HEK293 (cell line): ENCODE results near the gene RIPOR1.

Experiments
- CTCF ChIA-PET: fragments of 350-600 bp; formaldehyde crosslinking; extraction: SDS; loops from one replicate; lab custom pipeline; 2021; ENCODE audit warnings: antibody characterized with exemption; lab: Yijun Ruan, JAX
- POLR2A ChIA-PET: fragments of 300-600 bp; formaldehyde crosslinking; extraction: SDS; loops from one replicate; lab custom pipeline; 2020; ENCODE audit warnings: antibody characterized with exemption, inconsistent platforms; lab: Yijun Ruan, JAX
- H3K27ac ChIP-seq: fragments of 200-500 bp; sonication (Bioruptor generic); 2 replicates; pipeline ENCODE4 v1.5.1; 2014; ENCODE audit warnings: low read depth, low read length, control low read depth, inconsistent platforms; ENCODE audit errors: extremely low read depth
- H3K36me3 ChIP-seq, 2 experiments: fragments of 200-500 bp in 1 of 2; sonication (Bioruptor generic) in 1 of 2; 1 replicate in 1 of 2; 2 replicates in 1 of 2; pipeline ENCODE4 v1.5.1; 2014 to 2017; ENCODE audit warnings: inconsistent platforms in 2 of 2, low read length in 2 of 2; ENCODE audit not compliant: control insufficient read depth in 2 of 2, insufficient read depth in 1 of 2
- H3K4me1 ChIP-seq: fragments of 200-500 bp; sonication (Bioruptor generic); 2 replicates; pipeline ENCODE4 v1.5.1; 2014; ENCODE audit warnings: mild to moderate bottlenecking, low read length, inconsistent platforms; ENCODE audit not compliant: control insufficient read depth, insufficient read depth
- H3K4me3 ChIP-seq: 2 replicates; pipeline ENCODE4 v1.5.1; 2011; ENCODE audit warnings: low read depth, mild to moderate bottlenecking, control low read depth, low read length, moderate library complexity
- H3K9me3 ChIP-seq: fragments of 200-500 bp; sonication (Bioruptor generic); 2 replicates; pipeline ENCODE4 v1.5.1; 2014; ENCODE audit warnings: low read depth, low read length, inconsistent platforms; ENCODE audit not compliant: control insufficient read depth, insufficient read depth
- ATF2 ChIP-seq: fragments of 450-650 bp; formaldehyde crosslinking; IDR thresholded peaks from 2 replicates; pipeline ENCODE4 v1.5.1; 2016; ENCODE audit warnings: missing biosample characterization, missing genetic modification characterization, low read depth
- SP3 ChIP-seq: fragments of 450-650 bp; formaldehyde crosslinking; IDR thresholded peaks from 2 replicates; pipeline ENCODE4 v1.5.1; 2016; ENCODE audit warnings: missing biosample characterization, missing genetic modification characterization
- ZFHX2 ChIP-seq: fragments of 450-650 bp; formaldehyde crosslinking; conservative IDR thresholded peaks from 2 replicates; pipeline ENCODE4 v1.5.1; 2016; ENCODE audit warnings: missing biosample characterization, missing genetic modification characterization
- ZNF223 ChIP-seq: fragments of 450-650 bp; formaldehyde crosslinking; IDR thresholded peaks from 2 replicates; pipeline ENCODE4 v1.5.1; 2016; ENCODE audit warnings: missing biosample characterization, missing genetic modification characterization
- ZNF274 ChIP-seq, 2 experiments: fragments of 200-500 bp in 1 of 2; fragments of 450-650 bp in 1 of 2; sonication (Bioruptor generic) in 1 of 2; formaldehyde crosslinking in 1 of 2; IDR thresholded peaks; 2 replicates each; pipeline versions ENCODE4 v1.5.1 to v1.6.1; 2014 to 2016; ENCODE audit warnings: borderline replicate concordance in 1 of 2, inconsistent platforms in 1 of 2, low read length in 1 of 2, missing biosample characterization in 1 of 2, missing genetic modification characterization in 1 of 2
- ZNF280C ChIP-seq: fragments of 450-650 bp; formaldehyde crosslinking; IDR thresholded peaks from 2 replicates; pipeline ENCODE4 v1.5.1; 2016; ENCODE audit warnings: missing biosample characterization, missing genetic modification characterization
- ZNF335 ChIP-seq: fragments of 450-650 bp; formaldehyde crosslinking; conservative IDR thresholded peaks from 2 replicates; pipeline ENCODE4 v1.5.1; 2016; ENCODE audit warnings: missing biosample characterization, missing genetic modification characterization
- ZNF423 ChIP-seq: fragments of 450-650 bp; formaldehyde crosslinking; IDR thresholded peaks from 2 replicates; pipeline ENCODE4 v1.5.1; 2016; ENCODE audit warnings: missing biosample characterization, missing genetic modification characterization
- ZNF449 ChIP-seq: fragments of 450-650 bp; formaldehyde crosslinking; IDR thresholded peaks from 2 replicates; pipeline ENCODE4 v1.5.1; 2017; ENCODE audit warnings: missing biosample characterization, mild to moderate bottlenecking, missing genetic modification characterization, moderate library complexity
- ZNF501 ChIP-seq: fragments of 450-650 bp; formaldehyde crosslinking; IDR thresholded peaks from 2 replicates; pipeline ENCODE4 v1.5.1; 2016; ENCODE audit warnings: missing biosample characterization, missing genetic modification characterization
- ZNF560 ChIP-seq: fragments of 450-650 bp; formaldehyde crosslinking; IDR thresholded peaks from 2 replicates; pipeline ENCODE4 v1.5.1; 2017; ENCODE audit warnings: missing biosample characterization, missing genetic modification characterization, borderline replicate concordance
- ZNF624 ChIP-seq: fragments of 450-650 bp; formaldehyde crosslinking; IDR thresholded peaks from 2 replicates; pipeline ENCODE4 v1.5.1; 2017; ENCODE audit warnings: missing biosample characterization, missing genetic modification characterization
- ZNF677 ChIP-seq: fragments of 450-650 bp; IDR thresholded peaks from 2 replicates; pipeline ENCODE4 v1.5.0; 2018; ENCODE audit warnings: missing biosample characterization, mild to moderate bottlenecking, missing genetic modification characterization, moderate library complexity
- ZNF830 ChIP-seq: fragments of 450-650 bp; IDR thresholded peaks from 2 replicates; pipeline ENCODE4 v1.5.0; 2018; ENCODE audit warnings: missing biosample characterization, missing genetic modification characterization, low read depth, mild to moderate bottlenecking, moderate library complexity
- TF ChIP-seq, protein P1 (sequence below): fragments of 450-650 bp; formaldehyde crosslinking; IDR thresholded peaks from 2 replicates; pipeline ENCODE4 v1.5.1; 2016; ENCODE audit warnings: missing biosample characterization, missing genetic modification characterization
- TF ChIP-seq, protein P2 (sequence below): fragments of 450-650 bp; IDR thresholded peaks from 2 replicates; pipeline ENCODE4 v1.5.1; 2018; ENCODE audit warnings: missing biosample characterization, missing genetic modification characterization
- TF ChIP-seq, protein P3 (sequence below): fragments of 450-650 bp; formaldehyde crosslinking; optimal IDR thresholded peaks from 2 replicates; pipeline ENCODE3; 2016; ENCODE audit warnings: missing biosample characterization, mild to moderate bottlenecking, missing genetic modification characterization

RIPOR1 gene

GRCh38 chr16:67506468-67506867 is 22.2 kb upstream of the RIPOR1 start:
- Histone ChIP-seq H3K4me3 (no peak overlapping the region), H3K4me1 (no peaks in the 10 kb centered on the region), H3K9me3 (no peaks in the 10 kb centered on the region), H3K27ac (no peak overlapping the region), H3K36me3 (no peaks in the 10 kb centered on the region)
- CTCF ChIA-PET: interaction anchor here (1.6 kb wide), 1 partner anchor 15 kb away, joined by 7 read pairs; no protein-coding TSS in a partner anchor
- POLR2A ChIA-PET: interaction anchor here (0.6 kb wide), 1 partner anchor 19 kb away, joined by 4 read pairs; no protein-coding TSS in a partner anchor
- TF ChIP-seq ZNF560 (tag by site-specific recombination) (no peak), ZNF830 (tag by site-specific recombination) (no peak), ZNF677 (tag by site-specific recombination) (no peak), SP3 (tag by site-specific recombination) (no peak), ZNF624 (tag by site-specific recombination) (no peak), ZNF223 (tag by site-specific recombination) (no peak), ZNF274 (IDR thresholded peaks at IDR 0.05; ENCODE audit: low read length) (no peak), ZNF274 (tag by site-specific recombination; IDR thresholded peaks at IDR 0.05; ENCODE audit: borderline replicate concordance) (no peak), ZNF501 (no peak), ZNF335 (tag by site-specific recombination) (no peak), ZNF423 (no peak), ZFHX2 (tag by site-specific recombination) (no peak), ATF2 (no peak), ZNF280C (tag by site-specific recombination) (no peak), ZNF449 (tag by site-specific recombination) (no peak)
- TF ChIP-seq, protein P1, sequence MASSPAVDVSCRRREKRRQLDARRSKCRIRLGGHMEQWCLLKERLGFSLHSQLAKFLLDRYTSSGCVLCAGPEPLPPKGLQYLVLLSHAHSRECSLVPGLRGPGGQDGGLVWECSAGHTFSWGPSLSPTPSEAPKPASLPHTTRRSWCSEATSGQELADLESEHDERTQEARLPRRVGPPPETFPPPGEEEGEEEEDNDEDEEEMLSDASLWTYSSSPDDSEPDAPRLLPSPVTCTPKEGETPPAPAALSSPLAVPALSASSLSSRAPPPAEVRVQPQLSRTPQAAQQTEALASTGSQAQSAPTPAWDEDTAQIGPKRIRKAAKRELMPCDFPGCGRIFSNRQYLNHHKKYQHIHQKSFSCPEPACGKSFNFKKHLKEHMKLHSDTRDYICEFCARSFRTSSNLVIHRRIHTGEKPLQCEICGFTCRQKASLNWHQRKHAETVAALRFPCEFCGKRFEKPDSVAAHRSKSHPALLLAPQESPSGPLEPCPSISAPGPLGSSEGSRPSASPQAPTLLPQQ: no peak
- TF ChIP-seq, protein P2, sequence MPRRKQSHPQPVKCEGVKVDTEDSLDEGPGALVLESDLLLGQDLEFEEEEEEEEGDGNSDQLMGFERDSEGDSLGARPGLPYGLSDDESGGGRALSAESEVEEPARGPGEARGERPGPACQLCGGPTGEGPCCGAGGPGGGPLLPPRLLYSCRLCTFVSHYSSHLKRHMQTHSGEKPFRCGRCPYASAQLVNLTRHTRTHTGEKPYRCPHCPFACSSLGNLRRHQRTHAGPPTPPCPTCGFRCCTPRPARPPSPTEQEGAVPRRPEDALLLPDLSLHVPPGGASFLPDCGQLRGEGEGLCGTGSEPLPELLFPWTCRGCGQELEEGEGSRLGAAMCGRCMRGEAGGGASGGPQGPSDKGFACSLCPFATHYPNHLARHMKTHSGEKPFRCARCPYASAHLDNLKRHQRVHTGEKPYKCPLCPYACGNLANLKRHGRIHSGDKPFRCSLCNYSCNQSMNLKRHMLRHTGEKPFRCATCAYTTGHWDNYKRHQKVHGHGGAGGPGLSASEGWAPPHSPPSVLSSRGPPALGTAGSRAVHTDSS (tag by site-specific recombination): no peak
- TF ChIP-seq, protein P3, sequence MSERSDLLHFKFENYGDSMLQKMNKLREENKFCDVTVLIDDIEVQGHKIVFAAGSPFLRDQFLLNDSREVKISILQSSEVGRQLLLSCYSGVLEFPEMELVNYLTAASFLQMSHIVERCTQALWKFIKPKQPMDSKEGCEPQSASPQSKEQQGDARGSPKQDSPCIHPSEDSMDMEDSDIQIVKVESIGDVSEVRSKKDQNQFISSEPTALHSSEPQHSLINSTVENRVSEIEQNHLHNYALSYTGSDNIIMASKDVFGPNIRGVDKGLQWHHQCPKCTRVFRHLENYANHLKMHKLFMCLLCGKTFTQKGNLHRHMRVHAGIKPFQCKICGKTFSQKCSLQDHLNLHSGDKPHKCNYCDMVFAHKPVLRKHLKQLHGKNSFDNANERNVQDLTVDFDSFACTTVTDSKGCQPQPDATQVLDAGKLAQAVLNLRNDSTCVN (tag by site-specific recombination): no peak
- TF ChIP-seq, all 188 proteins: peak for 0
